Pancreas (tissue), 10 donors: ENCODE data around the gene SMIM23. TPM values are rescaled to one million over a fixed set of nuclear protein-coding genes. Genes with fewer than 3 reads are reported as not detected.

Experiments used
- ATAC-seq, 4 donors: fragments of 200-7000 bp; cut with Tn5 transposase; one replicate each; pipeline versions ENCODE4 v1.8.0 to v1.9.1; 2020; ENCODE audit warnings: mild to moderate bottlenecking in 4 of 4, moderate library complexity in 4 of 4
- DNase-seq, 6 donors: peaks; one replicate each; pipeline ENCODE4 v3.0.0-alpha.2; 2020
- FAIRE-seq: peaks from 2 replicates; lab custom pipeline; 2012; peaks lifted over from hg19 to GRCh38; lab: Jason Lieb, UNC
- H3K27ac ChIP-seq, 4 donors: fragments of 200-600 bp; sonication (generic); 1 replicate in 3 of 4; 2 replicates in 1 of 4; pipeline versions ENCODE4 v1.5.0 to v1.8.0; 2020
- H3K27me3 ChIP-seq, 4 donors: fragments of 200-600 bp; one replicate each; pipeline ENCODE4 v1.8.0; 2021
- H3K36me3 ChIP-seq, 3 donors: fragments of 200-600 bp; sonication (generic) in 1 of 3; one replicate each; pipeline versions ENCODE4 v1.5.0 to v1.8.0; 2020 to 2021
- H3K4me1 ChIP-seq, 3 donors: fragments of 200-600 bp; one replicate each; pipeline ENCODE4 v1.8.0; 2021
- H3K4me3 ChIP-seq, 4 donors: fragments of 200-600 bp; sonication (generic) in 2 of 4; one replicate each; pipeline versions ENCODE4 v1.5.0 to v1.8.0; 2020 to 2021
- H3K9me3 ChIP-seq, 4 donors: fragments of 200-600 bp; one replicate each; pipeline ENCODE4 v1.8.0; 2021
- CTCF ChIP-seq, 4 donors: fragments of 200-600 bp; sonication (generic) in 3 of 4; IDR thresholded peaks; one replicate each; pipeline versions ENCODE4 v1.5.0 to v1.8.0; 2021; ENCODE audit warnings: antibody characterized with exemption in 4 of 4
- WGBS, 2 donors: extraction: QIAGEN DNeasy Blood & Tissue Kit; methylation state at CpG; one replicate each; pipeline ENCODE4 v1.1.7; 2013; 5-methylcytosine and 5-hydroxymethylcytosine counted together
- intact Hi-C, 3 donors: fragments of 100-400 bp; cut with DNase I; formaldehyde crosslinking; loops; one replicate each; pipeline versions ENCODE4 v1.11.1 to v1.14.2; 2022
- polyA plus RNA-seq, 2 donors: library from polyadenylated mRNA; stranded (reverse); fragments of 200-250 nt; gene quantifications; one replicate each; pipeline ENCODE4 v1.2.3, GENCODE V29; 2013
- total RNA-seq, 6 donors: library from RNA; stranded (reverse); fragmentation: NEBNext Ultra II Directional in 4 of 6; extraction: Animal tissue kit (Norgen Biotek cat#: 25700) in 4 of 6; gene quantifications; one replicate each; pipeline versions ENCODE4 v1.2.1 to v1.2.4, GENCODE V29; 2021 to 2023
- donor health status: healthy with polysubstance abuse.
- donor health status: DM: no; HTN: no; CAD: no; lungs with moderate emphysema.
- donor health status: DM: no; HTN: no; CAD: no.
- donor health status: control.
- donor health status: control.
- donor health status: Bipolar disorder and iron deficiency.
- donor health status: DM: yes; HTN: yes; CAD: no.
- donor health status: DM: no; HTN: no; CAD: no.
- donor health status: DM: no; HTN: no; CAD: no.
- donor health status: DM: yes; HTN: yes; CAD: no.

SMIM23 gene
- total and polyA plus RNA-seq, 8 donors = not detected

GRCh38 chr5:171798418-171798817 is 12.8 kb downstream of the SMIM23 start:
- FAIRE-seq (no peak), DNase-seq (no peak)
- H3K4me3 ChIP-seq = no peak overlapping the region

GRCh38 chr5:171801839-171802238 is 16.2 kb downstream of the SMIM23 start:
- H3K4me1 ChIP-seq = no peaks in the 10 kb centered on the region
- ATAC-seq = no peak

More at GRCh38 chr5:171798418-171798817, 12.8 kb downstream of the SMIM23 start:
- WGBS, 2 donors = 72 to 89% methylated on average over 8 of the region's 8 CpGs
- Histone ChIP-seq H3K27me3 (no peaks in the 10 kb centered on the region), H3K36me3 (no peaks in the 10 kb centered on the region), H3K4me1 (no peaks in the 10 kb centered on the region), H3K27ac (no peak overlapping the region), H3K9me3 (no peaks in the 10 kb centered on the region)
- no peak for ATAC-seq
- intact Hi-C loops = no loop called here
- no peak for TF ChIP-seq CTCF (IDR thresholded peaks at IDR 0.05)

GRCh38 chr5:171805746-171806145 is 20.1 kb downstream of the SMIM23 start:
- no peaks in the 10 kb centered on the region for H3K9me3 ChIP-seq
- no peaks in the 10 kb centered on the region for H3K27me3 ChIP-seq
- 60 to 73% methylated on average over 4 of the region's 4 CpGs for WGBS, 2 donors
- ATAC-seq (no peak), DNase-seq (no peak), FAIRE-seq (no peak)
- H3K4me1 ChIP-seq = no peaks in the 10 kb centered on the region
- no peak for TF ChIP-seq CTCF (IDR thresholded peaks at IDR 0.05)
- no peak overlapping the region for H3K4me3 ChIP-seq
- intact Hi-C loops = no loop called here
- H3K27ac ChIP-seq = no peak overlapping the region
- no peaks in the 10 kb centered on the region for H3K36me3 ChIP-seq

More at GRCh38 chr5:171801839-171802238, 16.2 kb downstream of the SMIM23 start:
- Histone ChIP-seq H3K27me3 (no peaks in the 10 kb centered on the region), H3K36me3 (no peaks in the 10 kb centered on the region), H3K4me3 (no peak overlapping the region), H3K27ac (no peak overlapping the region), H3K9me3 (no peaks in the 10 kb centered on the region)
- DNase-seq (no peak), FAIRE-seq (no peak)
- intact Hi-C loops = no loop called here
- WGBS, 2 donors = 89 to 93% methylated on average over 1 of the region's 1 CpG
- no peak for TF ChIP-seq CTCF (IDR thresholded peaks at IDR 0.05)

GRCh38 chr5:171806976-171807747 is 21.5 kb downstream of the SMIM23 start:
- Histone ChIP-seq H3K4me1 (no peaks in the 10 kb centered on the region), H3K36me3 (no peaks in the 10 kb centered on the region), H3K27me3 (no peaks in the 10 kb centered on the region), H3K27ac (no peak overlapping the region), H3K4me3 (no peak overlapping the region), H3K9me3 (no peaks in the 10 kb centered on the region)
- peak in 1 of 4 donors; percentile 18 for ATAC-seq
- no peak for DNase-seq
- FAIRE-seq = no peak
- intact Hi-C loops = no loop called here
- no peak for TF ChIP-seq CTCF (IDR thresholded peaks at IDR 0.05)
- 11% methylated on average over 22 of the region's 22 CpGs for WGBS, 2 donors

- Histone ChIP-seq H3K27ac (no peak overlapping the region), H3K4me1 (no peaks in the 10 kb centered on the region), H3K9me3 (no peaks in the 10 kb centered on the region), H3K4me3 (no peak overlapping the region), H3K27me3 (no peaks in the 10 kb centered on the region), H3K36me3 (no peaks in the 10 kb centered on the region)
- FAIRE-seq = no peak
- 70 to 80% methylated on average over 4 of the region's 4 CpGs for WGBS, 2 donors
- no peak for TF ChIP-seq CTCF (IDR thresholded peaks at IDR 0.05)
- no peak for ATAC-seq
- DNase-seq = no peak
- intact Hi-C loops = no loop called here
These were observed 22.8 kb downstream of the SMIM23 start for GRCh38 chr5:171808453-171808852.
